ENCODE data around the gene NECTIN2.
"Not testable (repeated sequence)": the region's sequence is repeated elsewhere in the genome, so short reads cannot be mapped to it uniquely, and the experiment has no call there.

NECTIN2 gene

GRCh38 chr19:44816301-44816700 lies 29.8 kb upstream of the NECTIN2 start:
- FAIRE-seq, result no peak
- no peak for DNase-seq (ENCODE audit: insufficient read length, low spot score)

- DNase-seq (ENCODE audit: insufficient read length, low spot score), result no peak
- no peak for FAIRE-seq
Observed at GRCh38 chr19:44817725-44818465, 28.2 kb upstream of the NECTIN2 start.

GRCh38 chr19:44818466-44819031 lies 27.5 kb upstream of the NECTIN2 start:
- FAIRE-seq (no peak), DNase-seq (ENCODE audit: insufficient read length, low spot score) (no peak)

GRCh38 chr19:44819246-44819832 lies 26.8 kb upstream of the NECTIN2 start:
- no peak for FAIRE-seq
- DNase-seq (ENCODE audit: insufficient read length, low spot score), result no peak

- DNase-seq (ENCODE audit: insufficient read length, low spot score), result no peak
- no peak for FAIRE-seq
Observed at GRCh38 chr19:44820648-44821609, 25.2 kb upstream of the NECTIN2 start.

- FAIRE-seq (no peak), DNase-seq (ENCODE audit: insufficient read length, low spot score) (no peak)
Observed at GRCh38 chr19:44822177-44822576, 23.9 kb upstream of the NECTIN2 start.

- FAIRE-seq, result no peak
- no peak for DNase-seq (ENCODE audit: insufficient read length, low spot score)
Observed at GRCh38 chr19:44822670-44823372, 23.3 kb upstream of the NECTIN2 start.

- FAIRE-seq, result no peak
- DNase-seq (ENCODE audit: insufficient read length, low spot score), result no peak
Observed at GRCh38 chr19:44823373-44823698, 22.8 kb upstream of the NECTIN2 start.

GRCh38 chr19:44824761-44825160 lies 21.3 kb upstream of the NECTIN2 start:
- DNase-seq (ENCODE audit: insufficient read length, low spot score) (no peak), FAIRE-seq (no peak)

GRCh38 chr19:44832875-44833274 lies 13.2 kb upstream of the NECTIN2 start:
- FAIRE-seq; DNase-seq (ENCODE audit: insufficient read length, low spot score): not testable (repeated sequence)

- not testable (repeated sequence) for FAIRE-seq; DNase-seq (ENCODE audit: insufficient read length, low spot score)
Observed at GRCh38 chr19:44834399-44834798, 11.7 kb upstream of the NECTIN2 start.

GRCh38 chr19:44839276-44839675 lies 6.8 kb upstream of the NECTIN2 start:
- no peak for DNase-seq (ENCODE audit: insufficient read length, low spot score)
- no peak for FAIRE-seq

- FAIRE-seq (no peak), DNase-seq (ENCODE audit: insufficient read length, low spot score) (no peak)
Observed at GRCh38 chr19:44840811-44841210, 5.3 kb upstream of the NECTIN2 start.

GRCh38 chr19:44841231-44841630 lies 4.9 kb upstream of the NECTIN2 start:
- FAIRE-seq (no peak), DNase-seq (ENCODE audit: insufficient read length, low spot score) (no peak)

- FAIRE-seq (no peak), DNase-seq (ENCODE audit: insufficient read length, low spot score) (no peak)
Observed at GRCh38 chr19:44845286-44845611, 848 bp upstream of the NECTIN2 start.

- DNase-seq (ENCODE audit: insufficient read length, low spot score) (no peak), FAIRE-seq (no peak)
Observed at GRCh38 chr19:44846455-44847143, 502 bp downstream of the NECTIN2 start.

- FAIRE-seq, result no peak
- DNase-seq (ENCODE audit: insufficient read length, low spot score), result no peak
Observed at GRCh38 chr19:44847144-44848035, 1.3 kb downstream of the NECTIN2 start.

- no peak for DNase-seq (ENCODE audit: insufficient read length, low spot score)
- FAIRE-seq, result no peak
Observed at GRCh38 chr19:44848036-44848811, 2.1 kb downstream of the NECTIN2 start.

All from GM19239 (cell line).